IMR-90 (cell line): ENCODE measurements around the gene TMPRSS13. TPM values are rescaled to one million over a fixed set of nuclear protein-coding genes. Genes with fewer than 3 reads are reported as not detected.
"Not testable (repeated sequence)": the region's sequence is repeated elsewhere in the genome, so short reads cannot be mapped to it uniquely, and the experiment has no call there.

Source experiments
- ATAC-seq: fragments of 200-7000 bp; cut with Tn5 transposase; 2 replicates; pipeline ENCODE4 v1.9.1; 2020; ENCODE audit warnings: low read depth, mild to moderate bottlenecking, moderate library complexity
- BruUV-seq: library from RNA; stranded (reverse); fragments of 400-500 nt; replicated peaks from 2 replicates; lab custom pipeline; 2021; lab: Mats Ljungman, UMichigan
- CTCF ChIA-PET: fragments of 300-600 bp; formaldehyde crosslinking; extraction: SDS; loops from one replicate; lab custom pipeline; 2021; ENCODE audit warnings: antibody characterized with exemption; lab: Yijun Ruan, JAX
- POLR2A ChIA-PET: fragments of 300-600 bp; sonication (Branson Sonifier 250); formaldehyde crosslinking; loops from one replicate; lab custom pipeline; 2022; ENCODE audit warnings: antibody characterized with exemption; ENCODE audit not compliant: unreplicated experiment; lab: Charles Lee
- DNase-seq: peaks from one replicate; pipeline ENCODE4 v3.0.0; 2013
- H2AFZ ChIP-seq: replicated peaks from 2 replicates; pipeline ENCODE3; 2013; ENCODE audit warnings: low read length, mild to moderate bottlenecking; ENCODE audit not compliant: poor library complexity
- H2AK5ac ChIP-seq: 2 replicates; pipeline ENCODE4 v1.6.1; 2013; ENCODE audit warnings: low read depth, low read length, inconsistent platforms
- H2AK9ac ChIP-seq: replicated peaks from 2 replicates; pipeline ENCODE3; 2013; ENCODE audit warnings: mild to moderate bottlenecking, low read depth, low read length, moderate library complexity; ENCODE audit not compliant: poor library complexity
- H2BK120ac ChIP-seq: 2 replicates; pipeline ENCODE4 v1.6.1; 2013; ENCODE audit warnings: low read depth, low read length, inconsistent platforms
- H2BK15ac ChIP-seq: 3 replicates; pipeline ENCODE4 v1.6.1; 2013; ENCODE audit warnings: low read depth, low read length, inconsistent platforms
- H2BK20ac ChIP-seq: 2 replicates; pipeline ENCODE4 v1.6.1; 2013; ENCODE audit warnings: low read depth, mild to moderate bottlenecking, inconsistent platforms, low read length, moderate library complexity
- H2BK5ac ChIP-seq: 2 replicates; pipeline ENCODE4 v1.6.1; 2013; ENCODE audit warnings: mild to moderate bottlenecking, low read depth, low read length, inconsistent platforms; ENCODE audit not compliant: poor library complexity, severe bottlenecking
- H3K14ac ChIP-seq: replicated peaks from 2 replicates; pipeline ENCODE4 v1.6.1; 2013; ENCODE audit warnings: low read depth, low read length, inconsistent platforms
- H3K18ac ChIP-seq: 2 replicates; pipeline ENCODE4 v1.6.1; 2013; ENCODE audit warnings: low read depth, low read length, control low read depth
- H3K23ac ChIP-seq: 2 replicates; pipeline ENCODE4 v1.6.1; 2013; ENCODE audit warnings: low read depth, low read length, inconsistent platforms
- H3K27ac ChIP-seq: 2 replicates; pipeline ENCODE4 v1.5.1; 2013; ENCODE audit warnings: mild to moderate bottlenecking, control low read depth, low read length; ENCODE audit not compliant: insufficient read depth
- H3K27me3 ChIP-seq: 2 replicates; pipeline ENCODE4 v1.6.1; 2013; ENCODE audit warnings: low read length; ENCODE audit not compliant: control insufficient read depth, insufficient read depth
- H3K36me3 ChIP-seq: 2 replicates; pipeline ENCODE4 v1.6.1; 2013; ENCODE audit warnings: low read length, mixed read lengths; ENCODE audit not compliant: control insufficient read depth, insufficient read depth
- H3K4ac ChIP-seq: 2 replicates; pipeline ENCODE4 v1.6.1; 2013; ENCODE audit warnings: low read depth, low read length, inconsistent platforms
- H3K4me1 ChIP-seq: 2 replicates; pipeline ENCODE4 v1.6.1; 2013; ENCODE audit warnings: low read length, mixed read lengths; ENCODE audit not compliant: control insufficient read depth, insufficient read depth
- H3K4me2 ChIP-seq: 2 replicates; pipeline ENCODE4 v1.6.1; 2013; ENCODE audit warnings: low read depth, mild to moderate bottlenecking, control low read depth, low read length, moderate library complexity
- H3K4me3 ChIP-seq: 2 replicates; pipeline ENCODE4 v1.5.1; 2013; ENCODE audit warnings: low read depth, mild to moderate bottlenecking, control low read depth, low read length, moderate library complexity; ENCODE audit not compliant: insufficient read depth
- H3K56ac ChIP-seq: 2 replicates; pipeline ENCODE4 v1.6.1; 2013; ENCODE audit warnings: low read length, inconsistent platforms; ENCODE audit not compliant: insufficient read depth; ENCODE audit errors: extremely low read depth
- H3K79me1 ChIP-seq, 2 experiments: 2 replicates each; pipeline ENCODE4 v1.6.1; 2013; ENCODE audit warnings: low read length in 2 of 2, inconsistent platforms in 1 of 2, low read depth in 1 of 2
- H3K9ac ChIP-seq: 2 replicates; pipeline ENCODE4 v1.6.1; 2013; ENCODE audit warnings: low read depth, low read length, control low read depth
- H3K9me1 ChIP-seq: 2 replicates; pipeline ENCODE4 v1.6.1; 2013; ENCODE audit warnings: low read length, inconsistent platforms; ENCODE audit not compliant: insufficient read depth
- H3K9me3 ChIP-seq: 2 replicates; pipeline ENCODE4 v1.6.1; 2013; ENCODE audit warnings: low read length; ENCODE audit not compliant: control insufficient read depth, insufficient read depth
- H4K20me1 ChIP-seq: 2 replicates; pipeline ENCODE4 v1.6.1; 2013; ENCODE audit warnings: low read length, inconsistent platforms; ENCODE audit not compliant: insufficient read depth
- H4K5ac ChIP-seq: 2 replicates; pipeline ENCODE4 v1.6.1; 2013; ENCODE audit warnings: mild to moderate bottlenecking, low read depth, low read length, control low read depth
- H4K8ac ChIP-seq, 2 experiments: 2 replicates each; pipeline ENCODE4 v1.6.1; 2013; ENCODE audit warnings: low read depth in 2 of 2, low read length in 2 of 2, control low read depth in 1 of 2, inconsistent platforms in 1 of 2
- H4K91ac ChIP-seq: 2 replicates; pipeline ENCODE4 v1.6.1; 2013; ENCODE audit warnings: low read depth, low read length, inconsistent platforms; ENCODE audit not compliant: insufficient read depth
- CEBPB ChIP-seq: IDR thresholded peaks from 2 replicates; pipeline ENCODE4 v1.6.1; 2012; ENCODE audit warnings: low read depth, low read length, improper control_type of control experiment
- FOS ChIP-seq: fragments of 150-350 bp; IDR thresholded peaks from 2 replicates; pipeline ENCODE4 v1.6.1; 2016; ENCODE audit warnings: low read depth, low read length
- MAFK ChIP-seq: IDR thresholded peaks from 2 replicates; pipeline ENCODE4 v1.6.1; 2012; ENCODE audit warnings: low read depth, low read length, improper control_type of control experiment
- MAZ ChIP-seq: IDR thresholded peaks from 2 replicates; pipeline ENCODE4 v1.6.1; 2012; ENCODE audit warnings: low read depth, mild to moderate bottlenecking, low read length, improper control_type of control experiment, moderate library complexity, borderline replicate concordance
- NFE2L2 ChIP-seq: fragments of 150-350 bp; IDR thresholded peaks from 2 replicates; pipeline ENCODE4 v1.6.1; 2016; ENCODE audit warnings: low read depth, mild to moderate bottlenecking, low read length
- RFX5 ChIP-seq: IDR thresholded peaks from 2 replicates; pipeline ENCODE4 v1.8.0; 2012; ENCODE audit warnings: low read depth, mild to moderate bottlenecking, low read length, moderate library complexity
- WGBS, 2 experiments: methylation state at CpG; one replicate each; pipeline versions ENCODE4 v1.1.5 to v1.1.7; 2013; ENCODE audit warnings: missing lambda C conversion rate in 2 of 2; ENCODE audit not compliant: insufficient read length in 1 of 2; ENCODE audit errors: extremely low coverage in 2 of 2; 5-methylcytosine and 5-hydroxymethylcytosine counted together
- dilution Hi-C: fragments of 300-500 bp; cut with HindIII; formaldehyde crosslinking; loops from one replicate; pipeline ENCODE4 v1.14.3; 2018; ENCODE audit warnings: low sequenced_read_pairs; ENCODE audit not compliant: unreplicated experiment
- in situ Hi-C: fragments of 300-500 bp; cut with MboI; formaldehyde crosslinking; loops from 3 replicates; pipeline ENCODE4 v1.14.3; 2019; ENCODE audit warnings: low sequenced_read_pairs, inconsistent platforms, mixed read lengths
- intact Hi-C: fragments of 100-400 bp; cut with micrococcal nuclease; formaldehyde crosslinking; loops from 2 replicates; pipeline ENCODE4 v1.10.0; 2022
- polyA plus RNA-seq, 3 experiments: library from polyadenylated mRNA; depleted of rRNA; stranded (reverse); fragments of >200 nt; gene quantifications; 2 replicates each; pipeline ENCODE4 v1.2.3, GENCODE V29; 2012; ENCODE audit warnings: low replicate concordance in 1 of 3
- total RNA-seq: library from RNA; depleted of rRNA; stranded (reverse); fragments of >200 nt; gene quantifications from 2 replicates; pipeline ENCODE4 v1.2.3, GENCODE V29; 2012

The TMPRSS13 gene
- total and polyA plus RNA-seq, 2 of the 4 experiments (the other 2 are of a cell fraction) = not detected

DNA sequence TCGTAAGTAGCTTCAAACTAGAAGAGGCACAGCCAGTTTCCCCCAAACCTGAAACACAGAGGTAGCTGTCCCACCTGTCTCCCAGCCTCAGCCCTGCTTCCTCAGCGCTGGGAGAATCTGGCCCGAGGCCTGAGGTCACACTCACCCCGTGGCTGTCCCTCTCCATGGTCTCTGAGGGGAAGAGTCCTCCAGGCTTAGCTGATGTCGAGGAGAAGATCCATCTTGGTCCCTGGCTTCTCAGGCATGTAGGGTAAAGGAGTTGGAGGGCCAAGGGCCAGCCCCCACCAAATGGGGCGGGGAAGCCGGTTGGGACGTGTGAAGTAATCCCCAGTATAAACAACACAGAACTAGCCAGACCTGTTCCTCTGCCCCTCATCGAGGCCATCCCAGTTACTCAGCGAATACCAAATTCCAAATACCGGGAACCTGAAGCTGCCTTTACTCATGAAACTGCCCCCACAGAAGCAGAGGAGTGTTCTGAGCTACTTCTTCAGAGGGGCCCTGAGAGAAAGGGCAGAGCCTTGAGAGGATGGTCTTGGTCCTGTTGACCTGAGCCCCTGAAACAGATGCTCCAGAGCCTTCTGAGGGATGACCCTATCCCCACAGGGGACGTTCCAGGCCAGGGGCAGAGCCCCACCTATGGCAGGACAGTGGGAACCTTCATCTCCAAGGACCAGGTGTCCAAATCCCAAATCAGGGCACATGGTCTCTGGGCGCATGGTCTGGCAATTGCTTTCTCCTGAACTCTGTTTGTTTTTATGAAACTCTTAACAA, at the start of gene TMPRSS13 (continued):
- TF ChIP-seq CEBPB (no peak), RFX5 (no peak), FOS (no peak)

DNA sequence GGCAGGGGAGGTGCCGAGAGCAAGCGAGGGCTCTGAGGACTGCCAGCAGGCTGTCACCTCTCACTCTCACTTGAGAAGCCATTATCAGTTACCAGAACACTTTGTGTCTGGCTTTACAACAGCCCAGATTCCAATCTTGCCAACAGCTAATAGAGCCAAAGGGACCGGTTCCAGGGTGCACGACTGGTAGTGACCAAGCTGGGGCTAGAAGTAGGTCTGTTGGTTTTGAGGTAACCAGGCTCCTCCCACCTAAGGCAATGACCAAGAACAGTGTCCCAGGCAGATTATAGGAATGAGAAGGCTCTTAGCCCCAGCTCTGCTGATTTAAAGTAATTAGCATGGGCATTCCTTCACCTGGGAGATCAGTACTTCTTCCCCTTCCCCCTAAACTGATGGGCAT, 49.8 kb upstream of the TMPRSS13 start:
- Histone ChIP-seq H2BK15ac (no peak overlapping the region), H4K20me1 (no peaks in the 10 kb centered on the region), H3K56ac (no peak overlapping the region), H3K18ac (no peak overlapping the region), H3K9me3 (no peaks in the 10 kb centered on the region), H3K4me2 (no peak overlapping the region), H2BK120ac (no peak overlapping the region), H3K14ac (no peak overlapping the region), H4K91ac (no peak overlapping the region), H3K79me1 (no peaks in the 10 kb centered on the region), H3K4me1 (no peaks in the 10 kb centered on the region), H3K23ac (no peak overlapping the region), H4K5ac (no peak overlapping the region), H2BK20ac (no peak overlapping the region), H2AK5ac (no peak overlapping the region), H2BK5ac (no peak overlapping the region), H2AFZ (no peak overlapping the region), H2AK9ac (no peak overlapping the region), H3K9me1 (no peaks in the 10 kb centered on the region), H3K27ac (no peak overlapping the region), H3K36me3 (no peaks in the 10 kb centered on the region), H3K9ac (no peak overlapping the region), H3K27me3 (no peaks in the 10 kb centered on the region; the same call in 1 of the 2 replicates), H4K8ac (no peak overlapping the region), H3K4me3 (no peak overlapping the region), H3K4ac (no peak overlapping the region)
- intact Hi-C loops = no loop called here
- ChIA-PET POLR2A (no interaction called here), CTCF (no interaction called here)
- BruUV-seq = no TSS peak
- no peak for ATAC-seq
- in situ Hi-C loops = no loop called here
- TF ChIP-seq NFE2L2 = no peak
- TF ChIP-seq MAFK = no peak
- TF ChIP-seq CEBPB = no peak
- TF ChIP-seq MAZ = no peak
- dilution Hi-C loops = no loop called here
- DNase-seq = no peak
- no CpG with 5 or more reads among the region's 4 CpGs for WGBS, 2 experiments

DNA sequence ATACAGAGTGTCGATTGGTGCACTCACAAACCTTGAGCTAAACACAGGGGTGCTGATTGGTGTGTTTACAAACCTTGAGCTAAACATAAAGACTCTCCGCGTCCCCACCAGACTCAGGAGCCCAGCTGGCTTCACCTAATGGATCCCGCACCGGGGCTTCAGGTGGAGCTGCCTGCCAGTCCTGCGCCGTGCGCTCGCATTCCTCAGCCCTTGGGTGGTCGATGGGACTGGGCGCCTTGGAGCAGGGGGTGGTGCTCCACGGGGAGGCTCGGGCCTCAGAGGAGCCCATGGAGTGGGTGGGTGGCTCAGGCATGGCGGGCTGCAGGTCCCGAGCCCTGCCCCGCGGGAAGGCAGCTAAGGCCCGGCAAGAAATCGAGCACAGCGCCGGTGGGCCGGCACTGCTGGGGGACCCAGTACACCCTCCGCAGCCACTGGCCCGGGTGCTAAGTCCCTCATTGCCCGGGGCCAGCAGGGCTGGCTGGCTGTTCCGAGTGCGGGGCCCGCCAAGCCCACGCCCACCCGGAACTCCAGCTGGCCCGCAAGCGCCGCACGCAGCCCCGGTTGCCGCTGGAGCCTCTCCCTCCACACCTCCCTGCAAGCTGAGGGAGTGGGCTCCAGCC, 49.2 kb upstream of the TMPRSS13 start:
- H3K9me3 ChIP-seq, H3K18ac ChIP-seq, H4K5ac ChIP-seq, H3K56ac ChIP-seq, H2BK15ac ChIP-seq, ATAC-seq, H2BK120ac ChIP-seq, H2BK5ac ChIP-seq, in situ Hi-C loops, CTCF ChIA-PET, H3K36me3 ChIP-seq, H4K20me1 ChIP-seq, H3K9me1 ChIP-seq, H2AK5ac ChIP-seq, H3K27ac ChIP-seq, H3K4me2 ChIP-seq, H3K4ac ChIP-seq, DNase-seq, H4K8ac ChIP-seq, H2AK9ac ChIP-seq, H2AFZ ChIP-seq, H3K23ac ChIP-seq, H3K4me3 ChIP-seq, dilution Hi-C loops, H3K27me3 ChIP-seq, H4K91ac ChIP-seq, H3K14ac ChIP-seq, H3K4me1 ChIP-seq, H3K9ac ChIP-seq, BruUV-seq, H3K79me1 ChIP-seq, intact Hi-C loops, POLR2A ChIA-PET, H2BK20ac ChIP-seq: not testable (repeated sequence)
- WGBS, 2 experiments = 100% methylated on average over 3 of the region's 36 CpGs; no CpG with 5 or more reads in 1 of the 2 experiments
